Measurements from ENCODE around the gene SLIT1.

SLIT1 gene

GRCh38 chr10:97200616-97201015, 14.9 kb upstream of the SLIT1 start:
- no peak for DNase-seq (ENCODE audit: low read depth)

GRCh38 chr10:97199152-97199551, 13.4 kb upstream of the SLIT1 start:
- no peak for DNase-seq (ENCODE audit: low read depth)

DNA sequence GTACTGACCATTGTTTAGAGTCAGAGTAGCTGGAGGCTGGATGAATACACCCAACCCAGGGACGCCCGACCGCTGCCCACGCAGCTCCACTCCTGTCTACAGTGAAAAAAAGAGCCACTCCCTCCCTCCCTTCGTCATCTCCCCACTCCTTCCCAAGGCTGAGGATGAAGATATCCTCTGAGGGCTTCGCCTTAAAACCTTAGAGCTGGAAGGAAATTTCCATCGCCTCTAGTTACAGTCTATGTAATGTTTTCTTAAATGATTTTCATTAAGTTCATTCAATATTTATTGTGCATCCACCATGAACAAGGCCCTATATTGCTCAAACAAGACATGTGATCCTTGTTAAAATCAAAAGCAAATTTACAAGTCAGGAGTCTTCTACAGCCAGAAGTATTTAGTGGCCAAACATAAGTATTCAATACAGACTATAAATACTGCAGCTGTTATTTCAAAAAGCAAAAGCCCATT, 11.3 kb upstream of the SLIT1 start:
- DNase-seq (ENCODE audit: low read depth): peak; percentile 55

DNA sequence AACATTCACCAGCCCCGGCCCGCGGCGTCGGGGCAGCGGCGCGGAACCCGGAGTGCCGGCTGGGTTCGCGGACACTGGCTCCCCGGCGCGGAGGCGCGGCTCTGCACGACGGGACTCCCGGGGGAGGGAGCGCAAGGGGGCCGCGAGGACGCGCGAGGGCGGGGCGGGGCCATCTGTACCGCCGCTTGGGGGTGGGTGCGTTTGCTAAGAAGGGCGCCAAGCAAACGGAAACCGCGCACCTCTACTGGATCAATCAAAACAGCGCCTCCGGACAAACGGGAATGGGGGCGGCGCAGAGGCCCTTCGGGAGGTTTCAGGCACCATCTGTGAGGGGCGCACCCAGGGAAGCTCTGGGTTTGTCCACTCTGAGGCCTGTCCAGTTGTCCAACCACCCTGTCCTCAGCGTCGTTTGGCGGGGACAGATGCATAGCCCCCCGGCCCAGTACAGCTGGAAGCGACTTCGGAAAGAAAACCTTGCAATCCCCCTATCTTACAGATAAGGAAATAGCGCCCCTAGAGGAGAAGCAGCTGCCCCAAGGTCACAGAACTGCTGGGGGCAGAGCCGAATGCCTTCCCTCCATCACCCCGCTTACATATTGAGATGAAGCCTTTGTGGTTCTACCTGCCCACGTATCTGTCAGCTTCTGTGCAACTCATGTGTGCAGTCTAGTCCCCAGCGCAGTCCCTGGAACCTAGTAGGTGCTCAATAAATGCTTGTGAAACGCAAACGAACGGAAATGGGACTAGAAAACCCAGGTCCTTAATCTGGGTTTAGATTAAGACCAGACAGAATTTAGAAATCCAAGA, 10.7 kb upstream of the SLIT1 start:
- peak; percentile 44 for DNase-seq (ENCODE audit: low read depth)

- no peak for DNase-seq (ENCODE audit: low read depth)
Observed at GRCh38 chr10:97195706-97196222, 10.0 kb upstream of the SLIT1 start.

DNA sequence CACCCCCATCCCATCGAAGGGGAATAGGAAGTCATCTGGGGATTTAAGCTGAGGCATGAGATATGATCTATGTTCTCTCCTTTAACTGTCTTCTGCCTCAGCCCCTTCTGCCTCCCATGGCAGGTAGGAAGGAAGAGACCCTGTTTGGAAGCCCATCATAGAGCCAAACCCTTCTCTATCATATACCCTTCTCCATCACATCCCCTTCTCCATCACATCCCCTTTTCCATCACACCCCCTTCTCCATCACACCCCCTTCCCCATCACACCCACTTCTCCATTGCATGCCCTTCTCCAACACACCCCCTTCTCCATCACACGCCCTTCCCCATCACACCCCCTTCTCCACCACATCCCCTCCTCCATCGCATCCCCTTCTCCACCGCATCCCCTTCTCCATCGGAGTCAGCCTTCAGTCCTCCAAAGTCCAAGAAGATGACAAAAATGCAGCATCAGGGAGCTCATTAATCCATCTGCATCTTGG, 7.2 kb upstream of the SLIT1 start:
- no peak for DNase-seq (ENCODE audit: low read depth)

GRCh38 chr10:97190450-97190849, 4.7 kb upstream of the SLIT1 start:
- DNase-seq (ENCODE audit: low read depth): no peak

- no peak for DNase-seq (ENCODE audit: low read depth)
Observed at GRCh38 chr10:97188261-97188711, 2.5 kb upstream of the SLIT1 start.

DNA sequence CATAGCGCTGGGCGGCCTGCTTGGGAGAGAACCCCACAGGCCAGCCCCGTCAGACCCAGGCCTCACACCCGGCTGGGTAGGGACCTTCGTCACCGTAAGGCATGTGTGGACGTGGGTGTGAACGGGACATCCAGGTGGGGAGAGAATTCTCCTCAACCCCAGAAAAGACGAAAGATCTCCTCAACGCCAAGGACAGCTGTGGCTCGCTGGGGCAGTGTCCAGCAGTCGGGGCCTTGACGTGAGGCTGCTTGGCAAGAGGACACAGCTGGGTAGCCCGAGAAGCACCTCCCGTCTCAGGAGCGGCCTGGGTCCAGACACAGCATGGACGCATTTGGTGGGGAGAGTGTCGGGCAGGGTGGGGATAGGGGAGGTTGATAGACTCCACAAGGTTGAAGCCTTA, 1.2 kb upstream of the SLIT1 start:
- DNase-seq (ENCODE audit: low read depth): no peak

- no peak for DNase-seq (ENCODE audit: low read depth)
Observed at GRCh38 chr10:97184971-97185325, 811 bp downstream of the SLIT1 start.

DNA sequence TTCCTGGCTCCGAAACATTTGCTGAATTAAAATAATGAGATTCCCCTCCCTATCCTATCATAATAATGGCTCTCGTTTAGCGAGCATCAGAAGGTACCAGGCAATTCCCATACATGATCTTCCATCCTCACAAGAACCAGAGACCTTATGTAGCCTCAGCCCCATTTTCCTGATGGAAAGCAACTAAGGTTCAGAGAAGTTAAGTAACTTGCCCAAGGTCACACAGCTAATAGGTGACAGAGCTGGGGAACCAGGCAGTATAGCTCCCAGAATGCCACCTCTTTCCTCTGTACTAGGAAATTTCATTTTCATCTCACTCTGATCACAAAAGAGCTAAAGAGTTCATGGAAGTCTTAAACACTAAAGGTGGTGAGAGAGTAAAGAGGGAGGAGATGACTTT, 2.4 kb downstream of the SLIT1 start:
- no peak for DNase-seq (ENCODE audit: low read depth)

DNA sequence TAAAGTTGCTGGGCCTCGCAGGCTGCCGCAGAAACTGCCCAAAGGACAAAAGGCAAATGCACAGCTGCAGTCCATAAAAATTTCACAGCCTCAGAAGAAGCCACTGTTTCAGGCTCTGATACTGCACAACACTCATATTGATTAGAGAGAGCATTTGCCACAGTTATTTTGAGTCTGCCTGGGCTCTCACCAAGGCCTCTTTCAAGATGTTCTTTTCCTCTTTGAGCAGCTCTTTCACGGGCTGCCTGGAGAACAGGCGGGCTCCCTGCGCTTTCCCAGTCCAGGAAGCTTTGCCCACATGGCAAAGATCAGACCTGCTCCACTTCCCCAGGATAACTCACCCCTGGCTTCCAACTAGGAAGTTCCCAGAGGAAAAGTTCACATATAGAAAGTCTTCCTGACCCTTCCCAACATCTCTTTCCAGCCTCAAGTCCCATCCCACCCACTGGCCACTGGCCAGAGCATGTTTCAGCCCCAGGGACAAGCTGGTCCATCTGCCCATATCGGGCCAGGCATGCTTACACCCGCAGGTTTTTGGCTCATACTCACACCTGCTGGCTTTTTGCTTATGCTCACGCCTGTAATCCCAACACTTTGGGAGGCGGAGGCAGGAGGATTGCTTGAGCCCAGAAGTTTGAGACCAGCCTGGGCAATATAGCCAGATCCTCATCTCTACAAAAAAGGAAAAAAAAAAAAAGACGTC, 3.3 kb downstream of the SLIT1 start:
- no peak for DNase-seq (ENCODE audit: low read depth)

GRCh38 chr10:97180986-97181385, 4.8 kb downstream of the SLIT1 start:
- DNase-seq (ENCODE audit: low read depth): no peak

DNA sequence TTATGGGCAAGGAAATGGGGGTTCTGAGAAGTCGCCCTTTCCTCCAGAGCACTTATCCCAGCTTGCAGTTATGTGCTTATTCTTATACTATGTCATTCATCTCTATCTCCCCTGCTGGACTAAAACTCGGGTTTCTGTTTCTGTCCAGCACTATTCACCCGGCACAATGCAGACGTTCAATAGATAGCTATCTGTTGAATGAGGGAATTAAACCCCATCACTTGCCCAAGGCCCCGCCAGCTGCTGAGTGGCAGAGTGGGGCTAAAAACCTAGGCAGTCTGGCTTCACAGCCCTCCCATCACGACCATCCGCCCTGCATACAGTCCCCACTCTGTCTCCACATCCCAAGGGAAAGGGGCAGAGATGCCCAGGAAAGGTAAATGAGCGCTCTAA, 5.4 kb downstream of the SLIT1 start:
- no peak for DNase-seq (ENCODE audit: low read depth)

DNA sequence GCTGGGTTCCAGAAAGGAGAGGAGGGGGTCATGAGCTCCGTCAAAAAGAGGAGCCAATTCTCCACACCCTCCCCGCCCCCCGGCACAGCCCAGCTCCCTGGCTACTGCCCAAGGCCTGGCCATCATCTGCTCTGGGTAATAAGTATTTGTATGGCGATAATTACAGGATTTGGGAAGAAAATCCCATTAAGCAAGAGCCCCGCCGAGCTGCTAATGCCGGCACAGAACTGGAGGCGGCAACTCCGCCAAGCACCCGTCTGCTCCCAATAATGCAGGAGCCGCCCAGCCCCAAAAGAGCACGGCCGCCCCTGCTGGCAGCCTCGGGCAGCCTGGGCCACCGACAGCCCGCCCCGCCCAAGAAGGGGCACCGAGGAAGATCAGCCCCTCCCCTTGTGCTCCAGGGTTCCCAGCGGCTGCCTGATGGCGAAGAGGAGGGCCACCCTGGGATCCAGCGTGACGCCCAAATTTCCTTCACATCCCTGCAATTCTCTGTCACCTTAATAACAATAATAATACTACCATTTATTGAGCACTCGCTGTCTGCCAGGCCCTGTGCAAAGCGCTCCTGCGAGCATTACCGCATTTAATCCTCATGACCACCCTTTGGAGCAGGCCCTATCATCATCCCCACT, 5.9 kb downstream of the SLIT1 start:
- DNase-seq (ENCODE audit: low read depth): no peak

DNA sequence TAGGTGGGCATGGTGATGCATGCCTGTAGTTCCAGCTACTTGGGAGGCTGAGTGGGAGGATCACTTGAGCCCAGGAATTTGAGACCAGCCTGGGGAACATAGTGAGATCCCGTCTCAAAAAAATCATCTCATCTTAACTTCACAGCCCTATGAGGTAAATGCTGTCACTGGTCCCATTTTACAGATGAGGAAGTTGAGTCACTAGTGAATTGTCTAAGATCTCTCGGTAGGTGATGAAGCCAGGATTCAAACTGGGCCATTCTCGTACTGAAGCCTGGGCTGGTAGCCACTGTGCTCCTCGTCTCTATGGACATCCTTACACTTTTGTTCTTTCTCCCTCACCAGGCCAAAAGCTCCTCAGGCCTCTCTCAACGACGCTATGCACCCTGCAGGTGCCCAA, 6.4 kb downstream of the SLIT1 start:
- DNase-seq (ENCODE audit: low read depth): no peak

- no peak for DNase-seq (ENCODE audit: low read depth)
Observed at GRCh38 chr10:97178074-97178473, 7.7 kb downstream of the SLIT1 start.

DNA sequence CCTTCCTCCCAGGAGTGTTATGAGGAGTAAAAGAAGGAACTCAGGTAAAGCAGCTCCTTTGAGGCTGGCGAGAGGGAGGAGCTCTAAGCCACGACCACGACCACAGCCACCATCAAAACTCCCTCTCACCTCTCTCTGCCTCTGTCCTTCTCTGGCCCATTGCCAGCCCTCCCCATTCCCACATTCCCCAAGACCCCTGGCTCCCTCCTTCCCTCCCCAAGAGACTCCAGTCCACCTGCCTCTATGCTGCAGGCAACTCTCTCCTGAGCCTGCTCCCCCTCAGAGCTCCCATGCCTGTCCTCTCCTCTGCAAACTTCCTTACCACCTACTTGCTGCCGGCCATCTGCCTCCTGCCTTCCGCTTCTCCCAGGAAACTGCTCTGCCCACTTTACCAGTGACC, 9.5 kb downstream of the SLIT1 start:
- no peak for DNase-seq (ENCODE audit: low read depth)

- no peak for DNase-seq (ENCODE audit: low read depth)
Observed at GRCh38 chr10:97175586-97175985, 10.2 kb downstream of the SLIT1 start.

GRCh38 chr10:97174941-97175340, 10.8 kb downstream of the SLIT1 start:
- DNase-seq (ENCODE audit: low read depth): no peak

DNA sequence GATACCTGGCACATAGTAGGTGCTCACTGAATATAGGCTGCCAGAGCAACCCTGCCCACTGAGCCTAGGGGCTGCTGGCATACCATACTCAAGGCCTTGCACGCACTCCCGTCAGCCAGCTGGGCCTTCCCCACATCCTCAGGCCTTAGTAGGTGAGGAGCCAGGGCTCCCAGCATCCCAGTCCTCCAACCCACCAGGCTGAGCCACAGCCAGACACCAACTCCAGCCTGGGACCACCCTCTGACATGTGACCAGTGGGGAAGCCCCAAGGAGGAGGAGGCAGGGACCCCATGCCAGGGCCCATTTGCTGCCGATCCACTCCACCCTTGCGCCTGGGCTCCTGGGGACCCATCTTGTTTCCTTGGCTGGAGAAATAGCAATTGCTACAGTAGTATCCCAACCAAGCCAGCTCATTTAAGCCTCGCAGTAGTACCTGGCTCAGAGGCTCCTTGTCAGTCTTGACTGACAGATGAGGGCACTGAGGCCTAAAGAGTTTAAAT, 11.4 kb downstream of the SLIT1 start:
- DNase-seq (ENCODE audit: low read depth): no peak

DNA sequence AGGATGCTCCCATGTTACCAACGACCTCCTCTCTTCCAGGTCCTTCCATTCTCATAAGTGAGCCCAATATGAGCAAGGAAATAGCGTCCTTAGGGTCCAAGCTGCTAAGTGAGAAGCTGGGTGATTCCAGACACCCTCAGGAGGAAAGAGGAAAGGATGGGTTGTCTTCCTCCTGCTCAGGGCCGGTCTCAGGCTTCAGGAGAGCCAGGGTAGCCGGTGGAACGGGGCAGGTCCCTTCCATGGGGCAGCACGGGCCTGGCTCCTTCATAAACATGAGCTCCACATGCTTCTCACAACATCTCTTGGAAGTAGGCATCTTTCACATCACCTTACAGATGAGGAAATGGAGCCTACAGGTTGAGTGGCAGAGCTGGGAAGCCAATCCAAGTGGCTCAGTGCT, 12.7 kb downstream of the SLIT1 start:
- no peak for DNase-seq (ENCODE audit: low read depth)

DNA sequence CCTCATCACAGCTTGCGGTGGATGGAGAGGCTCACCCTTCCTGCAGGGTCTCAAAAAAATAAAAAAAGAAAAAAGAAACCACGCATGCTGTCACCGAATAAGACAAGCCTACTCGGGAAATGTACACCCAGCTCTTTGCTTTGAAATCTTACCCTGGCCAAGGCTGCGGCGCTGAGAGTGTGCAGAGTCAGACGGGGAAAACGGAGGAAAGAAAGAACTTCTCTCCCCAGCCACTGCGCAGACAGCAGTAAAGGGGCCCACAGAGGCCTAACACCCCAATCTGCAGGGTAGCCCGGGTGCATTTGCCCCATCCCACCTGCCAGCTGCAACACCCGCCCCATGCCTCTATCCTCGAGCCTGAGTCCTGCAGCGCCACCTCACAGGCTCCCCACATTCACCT, 14.8 kb downstream of the SLIT1 start:
- no peak for DNase-seq (ENCODE audit: low read depth)
